NCI-H146 treated with DMSO at 0.1 percent for 48 hours (cell line): ENCODE data around the gene CDKN2D.
A peak's percentile ranks its signal among the peaks of the same experiment; 100 is the strongest.

Experiments
- DNase-seq: peaks from one replicate; lab custom pipeline; 2025; ENCODE audit not compliant: unreplicated experiment; lab: John Stamatoyannopoulos, UW

Gene CDKN2D

GRCh38 chr19:10568826-10569651 lies at the start of gene CDKN2D:
TSS of gene CDKN2D (minus strand) at chr19:10568979. CDS start at chr19:10568653, 326 bp downstream.
- DNase-seq: peak; percentile 98

- no peak for DNase-seq
These were observed 48.8 kb upstream of the CDKN2D start for GRCh38 chr19:10617409-10618121.

GRCh38 chr19:10615429-10616023 lies 46.7 kb upstream of the CDKN2D start:
- no peak for DNase-seq

GRCh38 chr19:10612499-10613119 lies 43.8 kb upstream of the CDKN2D start:
- no peak for DNase-seq

GRCh38 chr19:10611907-10612306 lies 43.1 kb upstream of the CDKN2D start:
- DNase-seq: no peak

- DNase-seq: no peak
These were observed 35.7 kb upstream of the CDKN2D start for GRCh38 chr19:10604460-10604980.

- DNase-seq: no peak
These were observed 35.2 kb upstream of the CDKN2D start for GRCh38 chr19:10603873-10604459.

GRCh38 chr19:10603084-10603872 lies 34.5 kb upstream of the CDKN2D start:
- DNase-seq: no peak

- DNase-seq: peak; percentile 33
These were observed 33.7 kb upstream of the CDKN2D start for GRCh38 chr19:10602330-10603083.

GRCh38 chr19:10601999-10602329 lies 33.2 kb upstream of the CDKN2D start:
- no peak for DNase-seq

- DNase-seq: no peak
These were observed 31.4 kb upstream of the CDKN2D start for GRCh38 chr19:10600149-10600548.

- DNase-seq: no peak
These were observed 25.2 kb upstream of the CDKN2D start for GRCh38 chr19:10593820-10594637.

GRCh38 chr19:10593148-10593547 lies 24.4 kb upstream of the CDKN2D start:
- no peak for DNase-seq

GRCh38 chr19:10587839-10588150 lies 19.0 kb upstream of the CDKN2D start:
- DNase-seq: no peak

GRCh38 chr19:10587022-10587838 lies 18.5 kb upstream of the CDKN2D start, which contains the start of gene AP1M2:
TSS of gene AP1M2 (minus strand) at chr19:10587312. CDS start at chr19:10587231, 81 bp downstream.
- peak; percentile 72 for DNase-seq

- DNase-seq: no peak
These were observed 17.6 kb upstream of the CDKN2D start for GRCh38 chr19:10586396-10586795.

GRCh38 chr19:10583036-10583776 lies 14.4 kb upstream of the CDKN2D start:
- DNase-seq: no peak
